ENCODE measurements around the gene SLC25A12.

SLC25A12 gene

DNA sequence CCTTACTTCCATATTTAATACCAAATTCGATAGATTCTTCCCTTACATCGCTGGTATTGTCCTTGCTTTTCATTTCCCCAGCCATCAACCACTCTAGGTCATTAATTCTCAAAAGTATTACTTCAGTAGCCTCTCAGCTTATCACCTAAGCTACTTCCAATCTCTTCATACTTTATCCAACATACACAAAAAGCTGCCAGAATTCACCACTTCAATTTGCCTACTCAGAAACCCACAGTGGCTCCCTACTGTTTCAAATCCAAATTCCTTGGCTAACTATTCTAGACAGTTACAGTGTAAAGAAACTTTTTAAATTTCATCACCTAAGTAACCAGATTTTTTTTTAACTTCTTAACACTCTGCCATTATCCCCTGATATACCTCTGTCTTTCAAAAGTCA lies 4.7 kb downstream of the SLC25A12 start:
- H3K4me3 ChIP-seq (ENCODE audit: low read length): no peak overlapping the region
- no peak for DNase-seq (ENCODE audit: low read depth)
- TF ChIP-seq, protein P1, sequence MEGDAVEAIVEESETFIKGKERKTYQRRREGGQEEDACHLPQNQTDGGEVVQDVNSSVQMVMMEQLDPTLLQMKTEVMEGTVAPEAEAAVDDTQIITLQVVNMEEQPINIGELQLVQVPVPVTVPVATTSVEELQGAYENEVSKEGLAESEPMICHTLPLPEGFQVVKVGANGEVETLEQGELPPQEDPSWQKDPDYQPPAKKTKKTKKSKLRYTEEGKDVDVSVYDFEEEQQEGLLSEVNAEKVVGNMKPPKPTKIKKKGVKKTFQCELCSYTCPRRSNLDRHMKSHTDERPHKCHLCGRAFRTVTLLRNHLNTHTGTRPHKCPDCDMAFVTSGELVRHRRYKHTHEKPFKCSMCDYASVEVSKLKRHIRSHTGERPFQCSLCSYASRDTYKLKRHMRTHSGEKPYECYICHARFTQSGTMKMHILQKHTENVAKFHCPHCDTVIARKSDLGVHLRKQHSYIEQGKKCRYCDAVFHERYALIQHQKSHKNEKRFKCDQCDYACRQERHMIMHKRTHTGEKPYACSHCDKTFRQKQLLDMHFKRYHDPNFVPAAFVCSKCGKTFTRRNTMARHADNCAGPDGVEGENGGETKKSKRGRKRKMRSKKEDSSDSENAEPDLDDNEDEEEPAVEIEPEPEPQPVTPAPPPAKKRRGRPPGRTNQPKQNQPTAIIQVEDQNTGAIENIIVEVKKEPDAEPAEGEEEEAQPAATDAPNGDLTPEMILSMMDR (conservative IDR thresholded peaks at IDR 0.05; ENCODE audit: low read length): no peak

DNA sequence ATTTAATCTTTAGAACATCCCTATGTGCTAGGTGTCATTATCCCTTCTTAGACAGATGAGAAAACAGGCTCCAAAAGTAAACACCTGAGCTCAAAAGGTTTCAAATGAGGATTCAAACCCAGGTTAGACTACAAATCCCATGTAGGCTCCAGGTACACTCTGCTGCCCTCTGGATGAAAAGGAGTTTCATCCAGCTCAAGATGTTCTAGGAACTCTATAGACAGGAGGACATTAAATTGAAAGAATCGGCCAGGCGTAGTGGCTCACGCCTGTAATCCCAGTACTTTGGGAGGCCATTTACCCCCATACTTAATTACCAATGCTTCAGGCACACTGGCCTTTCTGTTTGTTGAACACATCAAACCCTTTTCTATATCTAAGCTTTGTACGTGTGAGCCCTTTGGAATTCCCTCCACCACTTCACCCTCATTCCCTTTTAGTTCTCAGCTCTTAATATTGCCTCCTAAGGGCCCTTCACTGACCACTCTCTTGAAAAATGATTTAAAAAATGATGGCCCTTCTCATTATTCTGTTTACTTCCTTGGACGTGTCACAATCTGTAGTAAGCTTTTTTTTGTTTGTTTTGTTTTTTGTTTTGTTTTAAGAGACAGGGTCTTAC lies 10.7 kb downstream of the SLC25A12 start:
- TF ChIP-seq, protein P1 (conservative IDR thresholded peaks at IDR 0.05; ENCODE audit: low read length): no peak
- no peak overlapping the region for H3K4me3 ChIP-seq (ENCODE audit: low read length)
- no peak for DNase-seq (ENCODE audit: low read depth)

DNA sequence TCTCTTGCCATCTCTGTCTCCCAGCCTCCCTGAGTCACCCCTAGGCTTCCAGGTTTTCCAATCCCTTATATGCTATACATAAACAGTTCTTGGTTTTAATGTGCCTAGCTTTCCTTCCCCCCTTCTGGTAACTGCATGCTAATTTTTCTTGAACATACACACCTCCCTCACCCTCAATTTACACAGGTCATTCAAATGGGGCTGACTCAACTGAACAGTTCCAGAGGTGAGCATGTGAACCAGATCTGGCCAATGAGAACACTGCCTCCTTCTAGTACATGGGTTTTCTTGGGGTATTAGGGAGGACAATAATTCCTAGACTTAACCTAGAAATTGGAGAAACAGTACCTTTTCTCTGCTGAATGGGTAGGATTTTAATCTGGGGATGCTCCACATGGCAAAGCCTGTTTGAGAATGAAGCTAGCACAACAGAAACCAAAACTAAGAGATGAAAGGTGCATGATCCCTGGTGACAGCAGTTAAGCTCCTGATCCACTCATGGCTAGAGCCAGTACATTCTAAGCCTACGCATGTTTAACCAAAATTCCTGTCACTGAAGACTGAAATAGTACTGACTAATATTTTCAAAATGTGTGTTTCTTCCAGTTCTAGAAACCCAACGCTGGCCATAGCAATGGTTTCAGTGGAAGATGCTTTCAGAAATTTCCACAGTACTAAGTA lies 11.8 kb downstream of the SLC25A12 start:
- DNase-seq (ENCODE audit: low read depth): peak; percentile 18
- TF ChIP-seq, protein P1 (conservative IDR thresholded peaks at IDR 0.05; ENCODE audit: low read length): no peak
- H3K4me3 ChIP-seq (ENCODE audit: low read length): no peak overlapping the region

DNA sequence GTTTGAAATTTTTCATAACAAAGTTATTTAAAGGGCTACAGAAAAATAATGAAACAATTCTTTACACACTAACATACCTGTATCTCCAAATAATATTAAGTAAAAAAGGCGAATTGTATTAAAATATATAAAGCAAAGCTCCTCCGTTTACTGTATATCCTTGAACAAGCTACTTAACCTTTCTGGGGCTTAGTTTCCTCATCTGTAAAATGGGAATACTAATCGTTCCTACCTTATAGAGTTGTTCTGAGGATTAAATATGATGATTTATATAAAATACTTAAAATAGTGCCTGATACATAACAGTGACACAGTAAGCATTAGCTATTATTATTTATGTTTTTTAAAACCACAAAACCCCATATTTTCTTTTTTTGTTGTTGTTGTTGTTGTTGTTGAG lies 13.3 kb downstream of the SLC25A12 start:
- TF ChIP-seq, protein P1 (conservative IDR thresholded peaks at IDR 0.05; ENCODE audit: low read length): no peak
- no peak for DNase-seq (ENCODE audit: low read depth)
- no peak overlapping the region for H3K4me3 ChIP-seq (ENCODE audit: low read length)

DNA sequence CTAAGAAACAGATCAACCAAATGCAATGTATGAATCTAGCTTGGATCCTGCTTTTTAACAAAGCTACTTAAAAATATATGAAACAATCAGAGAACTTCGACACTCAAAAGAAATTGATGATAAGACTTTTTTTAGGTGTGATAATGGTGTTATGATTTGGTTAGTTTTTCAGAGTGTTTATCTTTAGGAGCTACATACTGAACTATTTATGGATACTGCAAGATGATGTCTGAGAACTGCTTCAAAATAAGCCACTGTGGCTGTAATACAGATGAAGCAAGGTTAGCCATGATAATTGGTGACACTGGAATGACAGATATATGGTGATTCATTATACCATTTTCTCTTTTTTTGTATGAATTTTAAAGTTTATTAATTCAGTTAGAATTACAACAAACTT lies 14.2 kb downstream of the SLC25A12 start:
- H3K4me3 ChIP-seq (ENCODE audit: low read length): no peak overlapping the region
- DNase-seq (ENCODE audit: low read depth): no peak
- TF ChIP-seq, protein P1 (conservative IDR thresholded peaks at IDR 0.05; ENCODE audit: low read length): no peak

DNA sequence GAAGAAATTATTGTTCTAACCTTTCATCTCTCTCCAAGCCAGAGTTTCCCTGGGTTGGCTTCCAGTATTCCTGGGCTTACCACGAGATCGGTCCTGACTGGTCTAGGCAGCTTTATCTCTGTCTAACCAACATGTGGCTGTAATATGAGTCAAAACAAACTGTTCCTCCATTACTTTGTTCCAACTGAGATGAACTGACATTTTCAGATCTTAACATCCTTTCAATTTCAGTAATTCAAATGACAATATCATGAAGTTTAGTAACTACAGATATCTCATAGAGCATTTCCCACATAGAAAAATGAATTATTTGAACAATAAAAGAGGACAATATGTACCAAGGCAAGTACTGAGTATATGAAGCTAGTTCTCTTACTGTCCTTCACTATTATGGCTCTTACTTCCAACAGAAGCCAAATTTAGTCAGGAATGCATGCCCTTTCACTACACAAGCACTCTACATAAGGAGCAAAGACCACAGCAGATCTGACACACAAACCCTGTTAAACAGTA lies 15.5 kb downstream of the SLC25A12 start:
- no peak overlapping the region for H3K4me3 ChIP-seq (ENCODE audit: low read length)
- TF ChIP-seq, protein P1 (conservative IDR thresholded peaks at IDR 0.05; ENCODE audit: low read length): no peak
- DNase-seq (ENCODE audit: low read depth): peak; percentile 80

DNA sequence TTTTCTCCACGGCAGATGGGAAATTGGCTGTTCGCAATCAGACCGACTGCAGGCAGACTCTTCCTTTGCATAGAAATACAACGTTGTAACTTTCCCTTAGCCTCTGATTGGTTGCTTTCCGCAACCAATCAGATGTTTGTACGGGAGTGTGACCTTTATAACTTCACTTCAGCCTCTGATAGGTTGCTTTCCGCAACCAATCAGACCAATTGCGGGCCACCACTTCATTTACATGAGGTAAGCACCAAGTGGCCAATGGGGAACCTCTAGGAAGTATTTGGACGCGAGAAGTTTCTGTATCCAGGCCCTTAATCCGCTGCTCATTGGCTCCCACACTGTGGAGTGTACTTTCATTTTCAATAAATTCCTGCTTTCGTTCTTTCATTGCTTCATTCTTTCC lies 19.1 kb downstream of the SLC25A12 start:
- DNase-seq (ENCODE audit: low read depth): no peak
- TF ChIP-seq, protein P1 (conservative IDR thresholded peaks at IDR 0.05; ENCODE audit: low read length): no peak
- H3K4me3 ChIP-seq (ENCODE audit: low read length): no peak overlapping the region

All from AG10803 (cell line).